ENCODE results near the gene ECSIT. TPM values are rescaled to one million over a fixed set of nuclear protein-coding genes. Genes with fewer than 3 reads are reported as not detected.

The ECSIT gene
- total and polyA plus RNA-seq, 2 experiments from 2014 or later: 36.6 to 66.5 TPM

- Histone ChIP-seq H3K9me2 (ENCODE audit: insufficient read depth) (no peaks in the 10 kb centered on the region), H4K20me1 (replicated peaks; ENCODE audit: insufficient read depth) (peaks cover 14% of the 10 kb centered on the region), H2AFZ (no peak overlapping the region), H3K27me3 (ENCODE audit: insufficient read depth) (no peaks in the 10 kb centered on the region), H3K79me2 (replicated peaks; ENCODE audit: insufficient read depth) (peaks cover 36% of the 10 kb centered on the region), H3K4me1 (ENCODE audit: insufficient read depth) (peaks cover 7% of the 10 kb centered on the region; the same call in 1 of the 2 replicates), H3F3A (replicated peaks; ENCODE audit: low read depth) (no peaks in the 10 kb centered on the region), H3K4me2 (no peak overlapping the region), H3K36me3 (ENCODE audit: insufficient read depth) (no peaks in the 10 kb centered on the region; the same call in 1 of the 2 replicates), H3K4me3 (no peak overlapping the region), H3K27ac (ENCODE audit: low read depth) (no peak overlapping the region)
- Mint-ChIP-seq H3K36me3 (ENCODE audit: low read depth) (peaks cover 30% of the 10 kb centered on the region), H3K4me1 (peaks cover 8% of the 10 kb centered on the region), H3K4me3 (no peak overlapping the region; the same call in 2 of the 3 replicates), H3K27me3 (ENCODE audit: insufficient read depth, low read depth, poor library complexity) (peaks cover 5% of the 10 kb centered on the region), H3K27ac (no peak overlapping the region), H3K9me3 (no peaks in the 10 kb centered on the region; the same call in 2 of the 3 replicates)
- TF ChIP-seq POLR2AphosphoS5 (IDR thresholded peaks at IDR 0.05; ENCODE audit: low read depth) (no peak), EZH2 (IDR thresholded peaks at IDR 0.05; ENCODE audit: low read depth, unreplicated experiment) (no peak), JUNB (IDR thresholded peaks at IDR 0.05; ENCODE audit: unreplicated experiment) (no peak), ZNF331 (CRISPR knock-in tag; IDR thresholded peaks at IDR 0.05; ENCODE audit: low read depth) (no peak), CREB1 (CRISPR knock-in tag; IDR thresholded peaks at IDR 0.05; ENCODE audit: low read depth) (no peak), EZH2phosphoT487 (IDR thresholded peaks at IDR 0.05; ENCODE audit: unreplicated experiment) (no peak), REST (IDR thresholded peaks at IDR 0.05; ENCODE audit: unreplicated experiment) (no peak), ZNF114 (CRISPR knock-in tag; IDR thresholded peaks at IDR 0.05) (no peak), NANOG (IDR thresholded peaks at IDR 0.05; ENCODE audit: borderline replicate concordance) (no peak), CTCF (conservative IDR thresholded peaks at IDR 0.05; ENCODE audit: low read depth in 2 of 2) (no peak), STAT1 (IDR thresholded peaks at IDR 0.05; ENCODE audit: unreplicated experiment) (no peak)
- TF ChIP-seq, protein P1, sequence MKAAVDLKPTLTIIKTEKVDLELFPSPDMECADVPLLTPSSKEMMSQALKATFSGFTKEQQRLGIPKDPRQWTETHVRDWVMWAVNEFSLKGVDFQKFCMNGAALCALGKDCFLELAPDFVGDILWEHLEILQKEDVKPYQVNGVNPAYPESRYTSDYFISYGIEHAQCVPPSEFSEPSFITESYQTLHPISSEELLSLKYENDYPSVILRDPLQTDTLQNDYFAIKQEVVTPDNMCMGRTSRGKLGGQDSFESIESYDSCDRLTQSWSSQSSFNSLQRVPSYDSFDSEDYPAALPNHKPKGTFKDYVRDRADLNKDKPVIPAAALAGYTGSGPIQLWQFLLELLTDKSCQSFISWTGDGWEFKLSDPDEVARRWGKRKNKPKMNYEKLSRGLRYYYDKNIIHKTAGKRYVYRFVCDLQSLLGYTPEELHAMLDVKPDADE (IDR thresholded peaks at IDR 0.05): no peak
- TF ChIP-seq, protein P2, sequence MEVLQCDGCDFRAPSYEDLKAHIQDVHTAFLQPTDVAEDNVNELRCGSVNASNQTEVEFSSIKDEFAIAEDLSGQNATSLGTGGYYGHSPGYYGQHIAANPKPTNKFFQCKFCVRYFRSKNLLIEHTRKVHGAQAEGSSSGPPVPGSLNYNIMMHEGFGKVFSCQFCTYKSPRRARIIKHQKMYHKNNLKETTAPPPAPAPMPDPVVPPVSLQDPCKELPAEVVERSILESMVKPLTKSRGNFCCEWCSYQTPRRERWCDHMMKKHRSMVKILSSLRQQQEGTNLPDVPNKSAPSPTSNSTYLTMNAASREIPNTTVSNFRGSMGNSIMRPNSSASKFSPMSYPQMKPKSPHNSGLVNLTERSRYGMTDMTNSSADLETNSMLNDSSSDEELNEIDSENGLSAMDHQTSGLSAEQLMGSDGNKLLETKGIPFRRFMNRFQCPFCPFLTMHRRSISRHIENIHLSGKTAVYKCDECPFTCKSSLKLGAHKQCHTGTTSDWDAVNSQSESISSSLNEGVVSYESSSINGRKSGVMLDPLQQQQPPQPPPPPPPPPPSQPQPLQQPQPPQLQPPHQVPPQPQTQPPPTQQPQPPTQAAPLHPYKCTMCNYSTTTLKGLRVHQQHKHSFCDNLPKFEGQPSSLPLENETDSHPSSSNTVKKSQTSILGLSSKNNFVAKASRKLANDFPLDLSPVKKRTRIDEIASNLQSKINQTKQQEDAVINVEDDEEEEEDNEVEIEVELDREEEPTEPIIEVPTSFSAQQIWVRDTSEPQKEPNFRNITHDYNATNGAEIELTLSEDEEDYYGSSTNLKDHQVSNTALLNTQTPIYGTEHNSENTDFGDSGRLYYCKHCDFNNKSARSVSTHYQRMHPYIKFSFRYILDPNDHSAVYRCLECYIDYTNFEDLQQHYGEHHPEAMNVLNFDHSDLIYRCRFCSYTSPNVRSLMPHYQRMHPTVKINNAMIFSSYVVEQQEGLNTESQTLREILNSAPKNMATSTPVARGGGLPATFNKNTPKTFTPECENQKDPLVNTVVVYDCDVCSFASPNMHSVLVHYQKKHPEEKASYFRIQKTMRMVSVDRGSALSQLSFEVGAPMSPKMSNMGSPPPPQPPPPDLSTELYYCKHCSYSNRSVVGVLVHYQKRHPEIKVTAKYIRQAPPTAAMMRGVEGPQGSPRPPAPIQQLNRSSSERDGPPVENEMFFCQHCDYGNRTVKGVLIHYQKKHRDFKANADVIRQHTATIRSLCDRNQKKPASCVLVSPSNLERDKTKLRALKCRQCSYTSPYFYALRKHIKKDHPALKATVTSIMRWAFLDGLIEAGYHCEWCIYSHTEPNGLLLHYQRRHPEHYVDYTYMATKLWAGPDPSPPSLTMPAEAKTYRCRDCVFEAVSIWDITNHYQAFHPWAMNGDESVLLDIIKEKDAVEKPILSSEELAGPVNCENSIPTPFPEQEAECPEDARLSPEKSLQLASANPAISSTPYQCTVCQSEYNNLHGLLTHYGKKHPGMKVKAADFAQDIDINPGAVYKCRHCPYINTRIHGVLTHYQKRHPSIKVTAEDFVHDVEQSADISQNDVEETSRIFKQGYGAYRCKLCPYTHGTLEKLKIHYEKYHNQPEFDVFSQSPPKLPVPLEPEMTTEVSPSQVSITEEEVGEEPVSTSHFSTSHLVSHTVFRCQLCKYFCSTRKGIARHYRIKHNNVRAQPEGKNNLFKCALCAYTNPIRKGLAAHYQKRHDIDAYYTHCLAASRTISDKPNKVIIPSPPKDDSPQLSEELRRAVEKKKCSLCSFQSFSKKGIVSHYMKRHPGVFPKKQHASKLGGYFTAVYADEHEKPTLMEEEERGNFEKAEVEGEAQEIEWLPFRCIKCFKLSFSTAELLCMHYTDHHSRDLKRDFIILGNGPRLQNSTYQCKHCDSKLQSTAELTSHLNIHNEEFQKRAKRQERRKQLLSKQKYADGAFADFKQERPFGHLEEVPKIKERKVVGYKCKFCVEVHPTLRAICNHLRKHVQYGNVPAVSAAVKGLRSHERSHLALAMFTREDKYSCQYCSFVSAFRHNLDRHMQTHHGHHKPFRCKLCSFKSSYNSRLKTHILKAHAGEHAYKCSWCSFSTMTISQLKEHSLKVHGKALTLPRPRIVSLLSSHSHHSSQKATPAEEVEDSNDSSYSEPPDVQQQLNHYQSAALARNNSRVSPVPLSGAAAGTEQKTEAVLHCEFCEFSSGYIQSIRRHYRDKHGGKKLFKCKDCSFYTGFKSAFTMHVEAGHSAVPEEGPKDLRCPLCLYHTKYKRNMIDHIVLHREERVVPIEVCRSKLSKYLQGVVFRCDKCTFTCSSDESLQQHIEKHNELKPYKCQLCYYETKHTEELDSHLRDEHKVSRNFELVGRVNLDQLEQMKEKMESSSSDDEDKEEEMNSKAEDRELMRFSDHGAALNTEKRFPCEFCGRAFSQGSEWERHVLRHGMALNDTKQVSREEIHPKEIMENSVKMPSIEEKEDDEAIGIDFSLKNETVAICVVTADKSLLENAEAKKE (CRISPR knock-in tag; IDR thresholded peaks at IDR 0.05): no peak
- DNase-seq (ENCODE audit: low spot score) (no peak), ATAC-seq (no peak)
These were observed 26.3 kb upstream of the ECSIT start for GRCh38 chr19:11555246-11555645.

Measured in GM23338 (cell line).